GM12874 (cell line): Measurements from ENCODE around the gene PFKFB1.

Source experiments
- CTCF ChIP-seq: IDR thresholded peaks from 2 replicates; pipeline ENCODE4 v1.5.1; 2011; ENCODE audit warnings: low read depth, mild to moderate bottlenecking, control low read depth, low read length, moderate library complexity; ENCODE audit not compliant: insufficient read depth

PFKFB1 gene

GRCh38 chrX:54994099-54994498 lies at the start of gene PFKFB1:
Gene PFKFB1 (minus strand): TSS chrX:54994188. CDS start chrX:54994007, 181 bp downstream.
- no peak for TF ChIP-seq CTCF

- no peak for TF ChIP-seq CTCF
Observed at GRCh38 chrX:55041514-55041913, 47.5 kb upstream of the PFKFB1 start.

GRCh38 chrX:55039471-55039870 lies 45.5 kb upstream of the PFKFB1 start:
- TF ChIP-seq CTCF = no peak

- TF ChIP-seq CTCF = no peak
Observed at GRCh38 chrX:55033429-55033828, 39.4 kb upstream of the PFKFB1 start.

GRCh38 chrX:55030271-55031205 lies 36.5 kb upstream of the PFKFB1 start, which contains the start of gene ALAS2:
Gene ALAS2 (minus strand): TSS chrX:55030977. CDS start chrX:55026000, 4,977 bp downstream.
- no peak for TF ChIP-seq CTCF

GRCh38 chrX:55029291-55029690 lies 35.3 kb upstream of the PFKFB1 start:
- no peak for TF ChIP-seq CTCF

GRCh38 chrX:55028611-55029010 lies 34.6 kb upstream of the PFKFB1 start:
- TF ChIP-seq CTCF = no peak
